SIG-M5 treated with dmso at 0.1 percent for 504 hours (cell line): ENCODE measurements around the gene SPDYE5.

Source experiments
- DNase-seq: peaks from one replicate; lab custom pipeline; 2025; ENCODE audit not compliant: unreplicated experiment; lab: John Stamatoyannopoulos, UW

Gene SPDYE5

GRCh38 chr7:75536491-75536890, 44.4 kb downstream of the SPDYE5 start:
- no peak for DNase-seq

DNA sequence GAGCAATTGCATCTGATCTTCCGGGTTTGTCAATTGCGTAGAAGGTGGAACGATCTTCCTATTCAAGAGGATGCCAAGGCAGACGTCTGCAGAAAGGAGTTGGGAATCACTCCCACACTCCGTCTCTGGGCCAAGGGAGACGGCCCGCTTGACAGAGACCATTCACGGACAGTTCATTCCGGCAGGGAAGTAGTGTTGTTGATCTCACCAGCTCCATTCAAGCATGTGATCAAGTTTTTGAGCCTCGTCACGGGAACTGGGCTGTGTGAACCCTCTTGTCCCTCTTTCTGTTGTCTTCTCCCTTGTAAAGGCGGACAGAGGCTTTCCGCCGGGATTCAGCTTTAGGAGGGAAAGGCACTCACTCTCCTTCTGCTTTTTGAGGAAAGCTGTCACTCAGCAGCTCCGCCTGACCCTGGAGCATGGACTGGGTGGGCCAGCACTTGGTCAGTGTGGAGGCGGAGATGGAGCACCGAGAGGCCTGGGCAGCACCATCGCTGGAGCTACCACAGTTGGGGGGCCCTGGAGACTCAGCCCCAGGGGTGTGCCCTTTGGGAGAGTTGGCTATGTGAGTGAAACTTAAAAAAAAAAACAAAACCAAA, 44.9 kb downstream of the SPDYE5 start:
- DNase-seq = no peak

GRCh38 chr7:75537731-75538130, 45.6 kb downstream of the SPDYE5 start:
- DNase-seq = no peak

DNA sequence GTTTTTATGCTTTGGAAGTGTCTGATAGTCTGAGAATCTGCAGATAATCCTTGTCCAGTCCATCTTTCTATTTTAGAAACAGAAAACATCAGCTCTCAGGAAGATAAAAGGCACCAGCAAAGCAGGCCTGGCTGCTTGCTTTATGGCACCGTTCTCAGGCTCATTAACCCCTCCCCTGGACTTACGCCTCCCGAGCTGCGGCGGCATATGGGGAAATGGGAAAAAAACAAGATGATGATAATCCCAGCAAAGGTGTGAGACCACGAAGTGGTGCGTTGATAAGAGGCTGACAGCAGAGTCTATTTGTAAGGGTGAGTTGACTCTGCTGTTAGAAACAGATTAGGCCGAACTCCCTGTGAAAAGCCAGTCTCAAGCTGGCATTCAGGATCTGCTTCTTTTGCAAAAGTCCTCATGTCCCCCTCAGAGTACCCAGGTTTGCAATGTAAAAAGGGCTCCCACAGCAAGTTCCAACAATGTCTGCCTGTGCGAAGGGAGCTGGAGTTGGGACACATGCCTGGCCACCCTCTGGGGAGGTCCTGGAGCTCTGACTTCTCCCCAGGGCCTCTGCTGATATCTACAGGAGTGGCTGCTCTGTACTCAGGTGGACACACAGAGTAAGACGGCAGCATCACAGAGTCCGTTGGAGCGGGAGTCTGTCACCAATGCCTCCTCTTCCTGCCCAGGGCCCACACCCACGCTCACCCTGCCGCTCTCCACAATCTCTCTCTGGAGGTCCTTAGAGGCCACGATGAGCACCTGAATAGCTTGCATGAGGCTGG, 54.3 kb downstream of the SPDYE5 start:
- DNase-seq = no peak
